ENCODE measurements around the gene CACNB2.
"Not testable (repeated sequence)": the region's sequence is repeated elsewhere in the genome, so short reads cannot be mapped to it uniquely, and the experiment has no call there.

The CACNB2 gene

GRCh38 chr10:18409599-18410397, 269.6 kb downstream of the CACNB2 start:
- no peak for FAIRE-seq

- no peak for FAIRE-seq
Observed at GRCh38 chr10:18414061-18414460, 273.8 kb downstream of the CACNB2 start.

- FAIRE-seq = no peak
Observed at GRCh38 chr10:18417950-18418527, 277.8 kb downstream of the CACNB2 start.

GRCh38 chr10:18418541-18419215, 278.5 kb downstream of the CACNB2 start:
- no peak for FAIRE-seq

GRCh38 chr10:18419945-18420344, 279.7 kb downstream of the CACNB2 start:
- no peak for FAIRE-seq

- FAIRE-seq = no peak
Observed at GRCh38 chr10:18421726-18422293, 281.6 kb downstream of the CACNB2 start.

- FAIRE-seq = no peak
Observed at GRCh38 chr10:18423058-18423637, 282.9 kb downstream of the CACNB2 start.

- no peak for FAIRE-seq
Observed at GRCh38 chr10:18424200-18424599, 284.0 kb downstream of the CACNB2 start.

- no peak for FAIRE-seq
Observed at GRCh38 chr10:18429335-18429734, 289.1 kb downstream of the CACNB2 start.

- no peak for FAIRE-seq
Observed at GRCh38 chr10:18436902-18437301, 296.7 kb downstream of the CACNB2 start.

GRCh38 chr10:18437486-18437885, 297.3 kb downstream of the CACNB2 start:
- FAIRE-seq = no peak

GRCh38 chr10:18438361-18439126, 298.3 kb downstream of the CACNB2 start:
- no peak for FAIRE-seq

GRCh38 chr10:18439601-18440000, 299.4 kb downstream of the CACNB2 start:
- no peak for FAIRE-seq

GRCh38 chr10:18445635-18446034, 305.4 kb downstream of the CACNB2 start:
- FAIRE-seq = not testable (repeated sequence)

- FAIRE-seq = no peak
Observed at GRCh38 chr10:18446205-18446604, 306.0 kb downstream of the CACNB2 start.

- FAIRE-seq = no peak
Observed at GRCh38 chr10:18449611-18450026, 309.4 kb downstream of the CACNB2 start.

- no peak for FAIRE-seq
Observed at GRCh38 chr10:18450298-18450697, 310.1 kb downstream of the CACNB2 start.

GRCh38 chr10:18455086-18455884, 315.1 kb downstream of the CACNB2 start:
- FAIRE-seq = no peak

- FAIRE-seq = no peak
Observed at GRCh38 chr10:18456984-18457383, 316.8 kb downstream of the CACNB2 start.

GRCh38 chr10:18460032-18460431, 319.8 kb downstream of the CACNB2 start:
- FAIRE-seq = no peak

- FAIRE-seq = no peak
Observed at GRCh38 chr10:18463673-18464211, 323.5 kb downstream of the CACNB2 start.

Data from A204.1 (cell line).